ENCODE measurements around the gene THOC3. TPM values are rescaled to one million over a fixed set of nuclear protein-coding genes. Genes with fewer than 3 reads are reported as not detected.
"Not testable (repeated sequence)": the region's sequence is repeated elsewhere in the genome, so short reads cannot be mapped to it uniquely, and the experiment has no call there.

Gene THOC3
- total RNA-seq, 1 donor from 2014 or later = 95.5 TPM

GRCh38 chr5:175921061-175921730, 46.9 kb downstream of the THOC3 start:
- Mint-ChIP-seq H3K4me3 (ENCODE audit: low read depth) (no peak overlapping the region), H3K27ac (no peak overlapping the region), H3K9me3 (no peaks in the 10 kb centered on the region), H3K4me1 (ENCODE audit: low read depth) (peaks cover 6% of the 10 kb centered on the region), H3K27me3 (ENCODE audit: low read depth) (no peaks in the 10 kb centered on the region), H3K36me3 (ENCODE audit: low read depth) (peaks cover 7% of the 10 kb centered on the region)
- no peak for DNase-seq (ENCODE audit: low spot score)
- intact Hi-C loops (cut with micrococcal nuclease) = no loop called here

DNA sequence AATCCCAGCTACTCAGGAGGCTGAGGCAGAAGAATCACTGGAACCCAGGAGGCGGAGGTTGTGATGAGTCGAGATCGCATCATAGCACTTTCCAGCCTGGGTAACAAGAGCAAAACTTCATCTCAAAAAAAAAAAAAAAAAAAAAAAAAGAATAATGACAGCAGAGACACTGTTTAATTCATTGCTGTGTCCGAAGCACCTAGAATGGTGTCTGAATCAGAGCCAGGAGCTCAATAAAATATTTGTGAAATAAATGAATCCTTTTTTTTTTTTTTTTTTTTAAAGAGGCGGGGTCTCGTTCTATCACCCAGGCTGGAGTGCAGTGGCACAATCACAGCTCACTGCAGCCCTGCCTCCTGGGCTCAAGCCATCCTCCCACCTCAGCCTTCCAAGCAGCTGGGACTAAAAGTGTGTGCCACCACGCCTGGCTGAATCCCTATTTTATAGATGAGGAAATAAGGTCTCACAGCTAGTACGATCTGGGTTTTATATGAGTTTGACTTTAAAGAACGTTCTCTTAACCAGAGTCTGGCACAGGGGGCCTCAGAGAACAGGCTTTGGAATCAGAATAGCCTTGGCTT, 47.8 kb downstream of the THOC3 start:
- H3K36me3 Mint-ChIP-seq (ENCODE audit: low read depth) = peaks cover 8% of the 10 kb centered on the region

DNA sequence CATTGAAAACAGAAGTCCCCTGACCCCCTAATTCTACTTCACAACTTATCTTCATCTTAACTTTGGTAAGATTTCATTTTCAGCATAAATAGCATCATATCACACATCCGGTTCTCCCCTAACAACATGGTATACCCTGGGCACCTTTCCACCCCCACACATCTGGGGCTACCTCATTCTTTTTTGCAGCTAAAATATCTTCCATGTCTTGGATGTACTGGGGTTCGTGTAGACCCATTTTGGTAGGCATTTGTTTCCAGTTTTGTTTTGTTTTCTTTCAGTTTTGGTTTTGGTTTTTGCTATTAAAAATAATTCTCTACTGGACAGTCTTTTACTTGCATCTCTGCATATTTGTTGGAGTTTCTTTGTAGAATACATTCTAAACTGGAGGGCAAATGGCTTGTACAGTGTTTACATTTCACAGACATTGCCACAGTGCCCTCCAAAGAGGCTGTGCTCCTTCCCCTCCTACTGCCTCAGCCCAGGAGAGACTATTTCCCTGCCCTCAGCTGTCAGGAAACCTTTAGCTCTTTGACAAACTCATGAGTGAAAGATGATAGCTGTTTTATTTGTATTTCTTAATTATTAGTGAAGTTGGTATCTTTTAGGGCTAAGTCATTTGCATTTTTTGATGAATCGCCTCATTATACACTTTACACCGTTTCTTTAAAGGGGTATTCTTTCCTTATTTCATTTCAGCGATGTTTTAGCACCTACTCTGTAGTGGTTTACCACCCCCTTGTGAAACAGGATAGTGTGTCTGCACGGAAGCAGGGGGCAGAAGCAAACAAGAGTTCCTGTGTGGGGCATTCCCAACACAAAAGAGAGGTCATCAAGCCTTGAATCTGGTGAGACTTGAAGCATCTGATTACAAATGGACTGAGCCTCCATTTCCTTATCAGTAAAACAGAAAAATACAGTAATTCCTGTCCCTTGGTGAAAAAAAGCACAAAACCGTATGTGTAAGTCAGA, 52.8 kb downstream of the THOC3 start:
- H3K27me3 Mint-ChIP-seq (ENCODE audit: low read depth); H3K27ac Mint-ChIP-seq; H3K9me3 Mint-ChIP-seq; H3K4me3 Mint-ChIP-seq (ENCODE audit: low read depth); H3K4me1 Mint-ChIP-seq (ENCODE audit: low read depth); H3K36me3 Mint-ChIP-seq (ENCODE audit: low read depth); DNase-seq (ENCODE audit: low spot score); intact Hi-C loops (cut with micrococcal nuclease): not testable (repeated sequence)

More for the DNA sequence above, 47.8 kb downstream of the THOC3 start:
- no peak overlapping the region for H3K4me3 Mint-ChIP-seq (ENCODE audit: low read depth)
- no peaks in the 10 kb centered on the region for H3K9me3 Mint-ChIP-seq
- peaks cover 7% of the 10 kb centered on the region for H3K4me1 Mint-ChIP-seq (ENCODE audit: low read depth)
- no peak for DNase-seq (ENCODE audit: low spot score)
- no peak overlapping the region for H3K27ac Mint-ChIP-seq
- H3K27me3 Mint-ChIP-seq (ENCODE audit: low read depth) = no peaks in the 10 kb centered on the region
- intact Hi-C loops (cut with micrococcal nuclease) = no loop called here

GRCh38 chr5:175913835-175914672, 54.1 kb downstream of the THOC3 start:
- DNase-seq (ENCODE audit: low spot score); H3K36me3 Mint-ChIP-seq (ENCODE audit: low read depth); intact Hi-C loops (cut with micrococcal nuclease); H3K27ac Mint-ChIP-seq; H3K4me1 Mint-ChIP-seq (ENCODE audit: low read depth); H3K27me3 Mint-ChIP-seq (ENCODE audit: low read depth); H3K9me3 Mint-ChIP-seq; H3K4me3 Mint-ChIP-seq (ENCODE audit: low read depth): not testable (repeated sequence)

DNA sequence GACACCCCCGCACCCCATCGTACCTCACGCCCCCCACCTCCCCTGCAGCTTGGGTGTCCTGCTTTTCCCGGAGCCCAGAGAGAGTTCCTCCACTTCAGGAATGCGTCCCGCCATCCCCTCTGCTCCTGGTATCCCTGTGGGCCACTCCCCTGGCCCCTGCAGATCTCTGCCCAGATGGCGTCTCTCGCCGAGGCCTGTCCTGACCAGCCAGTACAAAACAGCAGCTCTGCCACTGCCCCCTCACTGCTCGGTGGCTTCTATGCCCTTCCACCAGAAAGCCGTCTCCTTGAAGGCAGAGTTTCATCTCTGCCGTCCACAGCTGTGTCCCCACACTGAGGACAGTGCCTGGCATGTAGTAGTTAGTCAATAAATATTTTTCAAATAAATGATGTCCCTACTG, 58.0 kb downstream of the THOC3 start:
- H3K27ac Mint-ChIP-seq; H3K9me3 Mint-ChIP-seq; H3K27me3 Mint-ChIP-seq (ENCODE audit: low read depth); H3K36me3 Mint-ChIP-seq (ENCODE audit: low read depth); H3K4me1 Mint-ChIP-seq (ENCODE audit: low read depth); H3K4me3 Mint-ChIP-seq (ENCODE audit: low read depth); DNase-seq (ENCODE audit: low spot score); intact Hi-C loops (cut with micrococcal nuclease): not testable (repeated sequence)

Other genes starting within 250 kb of the THOC3 start
- gene CPLX2, start 96.7 kb downstream of the THOC3 start, total RNA-seq = not detected in 2 replicates

Data from activated T-helper 2 cell treated with anti-CD3 and anti-CD28 coated beads, Interferon-gamma antibody, Interleukin-2, Interleukin-4, amounts not matched to agents 10 μg/mL and 5 μg/mL and 100 μg/mL, durations not matched to agents 14 hours and 24 hours and 36 hours (primary cell).